GM10847 (cell line): ENCODE data around the gene ZNRF3.

Source experiments
- POLR2A ChIP-seq: IDR thresholded peaks from 2 replicates; pipeline ENCODE4 v1.6.1; 2011; ENCODE audit not compliant: insufficient read length; ENCODE audit errors: extremely low read depth

The ZNRF3 gene

DNA sequence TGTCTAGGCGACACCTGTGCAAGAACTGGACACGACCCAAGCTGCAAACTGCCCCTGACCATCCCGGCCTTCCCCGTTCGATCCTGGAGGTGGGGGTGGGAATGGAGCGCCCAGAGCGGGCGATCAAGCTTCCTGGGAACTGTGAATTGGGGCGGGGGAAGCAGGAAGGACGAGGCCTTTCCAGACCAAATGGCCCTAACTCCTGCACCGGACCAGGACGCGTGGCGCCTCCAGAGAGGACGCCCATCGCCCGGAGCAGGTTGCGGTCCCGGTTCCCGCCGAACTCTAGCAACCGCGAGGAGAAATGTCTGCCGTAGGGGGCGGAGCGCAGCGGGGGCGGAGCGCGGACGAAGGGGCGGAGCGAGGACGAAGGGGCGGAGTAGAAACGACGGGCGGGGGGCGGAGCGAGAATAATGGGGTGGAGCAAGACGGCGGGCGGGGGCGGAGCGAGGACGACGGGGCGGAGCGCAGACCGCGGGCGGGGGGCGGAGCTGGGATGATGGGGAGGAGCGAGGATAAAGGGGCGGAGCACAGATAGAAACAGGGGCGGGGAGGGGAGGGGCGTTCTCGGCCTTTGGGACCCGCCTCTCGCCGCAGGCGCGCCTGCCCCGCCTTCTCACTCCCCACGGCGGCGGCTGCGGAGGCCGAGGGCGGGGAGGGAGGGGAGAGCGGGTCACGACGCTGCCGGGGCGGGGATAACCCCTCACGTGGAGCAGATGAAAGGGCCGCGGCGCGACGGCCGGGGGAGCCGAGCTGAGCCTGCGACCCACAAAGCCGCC, at the start of gene ZNRF3:
TSS of gene ZNRF3 (plus strand) at position 695 of the 779 bp plus-strand sequence. CDS start 195 bp downstream, outside the sequence.
- no peak for TF ChIP-seq POLR2A

GRCh38 chr22:28835630-28836189, 47.7 kb upstream of the ZNRF3 start:
- no peak for TF ChIP-seq POLR2A

- no peak for TF ChIP-seq POLR2A
Measured at GRCh38 chr22:28837640-28838039, 45.7 kb upstream of the ZNRF3 start.

- no peak for TF ChIP-seq POLR2A
Measured at GRCh38 chr22:28838971-28839370, 44.4 kb upstream of the ZNRF3 start.

GRCh38 chr22:28841111-28841510, 42.3 kb upstream of the ZNRF3 start:
- no peak for TF ChIP-seq POLR2A

DNA sequence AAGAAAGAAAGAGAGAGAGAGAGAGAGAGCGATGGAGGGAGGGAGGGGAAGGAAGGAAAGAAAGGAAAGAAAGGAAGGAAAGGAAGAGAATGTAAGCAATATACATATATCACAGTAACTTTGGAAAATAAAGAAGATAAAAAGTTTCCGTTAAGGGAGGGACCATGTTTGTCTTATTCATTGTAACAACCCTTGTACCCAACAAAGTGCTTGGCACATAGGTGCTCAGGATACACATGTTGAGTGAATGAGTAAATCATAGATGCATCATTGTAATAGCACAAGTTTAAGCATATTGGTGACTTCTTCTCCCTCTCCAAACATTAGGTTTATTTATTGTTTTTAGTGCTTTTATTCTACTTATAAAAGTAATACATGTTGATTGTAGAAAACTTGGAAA, 39.7 kb upstream of the ZNRF3 start:
- no peak for TF ChIP-seq POLR2A

GRCh38 chr22:28846994-28847393, 36.4 kb upstream of the ZNRF3 start:
- no peak for TF ChIP-seq POLR2A

DNA sequence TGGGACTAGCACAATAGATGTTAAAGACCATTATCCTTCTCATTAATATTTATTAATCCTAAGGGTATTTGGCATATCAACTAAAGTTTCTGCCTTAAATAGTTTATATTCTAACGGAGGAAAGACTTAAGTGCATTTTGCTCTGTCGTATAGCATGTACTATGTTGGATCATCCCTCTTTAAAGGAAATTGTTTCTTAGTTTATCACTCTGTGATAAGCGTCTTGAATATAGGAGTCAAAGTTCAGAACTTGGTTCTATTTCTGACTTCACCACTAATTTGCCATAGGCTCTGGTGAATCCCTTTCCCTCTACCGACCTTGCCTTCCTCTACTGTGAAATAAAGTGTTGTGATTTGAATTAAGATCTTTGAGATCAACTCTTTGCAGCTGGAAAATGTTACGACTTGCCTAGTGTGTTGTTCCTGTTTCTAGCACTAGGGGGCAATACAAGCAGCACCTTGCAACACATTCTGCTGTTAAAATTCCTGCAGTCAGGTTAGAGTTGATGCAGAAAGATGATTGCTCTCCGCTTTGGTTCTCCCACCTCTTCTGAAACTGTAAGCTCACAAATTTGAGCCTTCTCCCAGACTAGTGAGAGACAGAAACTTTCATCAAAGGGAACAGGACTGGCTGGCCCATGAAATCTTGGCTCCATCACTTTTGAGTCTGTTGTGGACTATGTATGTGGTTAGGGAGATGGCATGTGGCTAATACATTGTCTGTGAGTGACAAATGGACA, 27.8 kb upstream of the ZNRF3 start:
- TF ChIP-seq POLR2A = no peak

- no peak for TF ChIP-seq POLR2A
Measured at GRCh38 chr22:28856095-28856455, 27.3 kb upstream of the ZNRF3 start.

GRCh38 chr22:28857288-28857687, 26.1 kb upstream of the ZNRF3 start:
- no peak for TF ChIP-seq POLR2A

DNA sequence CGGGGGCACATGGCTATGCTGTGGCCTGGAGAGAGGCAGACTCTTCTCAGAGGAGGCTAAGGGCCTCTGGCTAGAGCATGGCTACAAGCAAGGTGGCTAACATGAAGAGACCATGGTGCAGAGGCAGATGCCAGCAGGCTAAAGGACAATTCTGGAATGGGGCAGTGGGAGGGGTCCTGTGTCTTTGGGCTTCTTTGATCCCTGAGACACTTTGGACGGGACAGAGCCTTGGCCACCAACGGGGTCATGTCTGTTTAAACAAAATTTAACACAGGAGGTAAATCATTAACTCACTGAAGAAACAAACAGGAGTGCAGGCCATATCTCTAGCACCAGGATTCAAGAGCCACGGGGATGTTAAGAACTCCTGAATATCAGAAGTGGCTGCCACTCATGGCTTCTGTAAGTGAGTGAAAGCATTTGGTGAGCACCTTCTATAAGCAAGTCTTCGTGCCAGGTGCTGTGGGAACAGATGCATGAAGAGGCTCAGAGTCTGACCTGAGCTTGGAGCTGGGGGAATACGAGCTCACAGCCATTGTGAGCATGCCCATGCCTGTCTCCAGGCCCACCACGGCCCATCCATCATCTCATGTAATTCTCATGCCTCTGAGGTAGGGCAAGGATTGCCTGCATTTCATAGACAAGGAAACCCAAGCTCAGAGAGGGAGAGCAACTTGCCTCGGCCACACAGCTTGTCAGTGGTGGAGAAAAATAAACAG, 18.3 kb upstream of the ZNRF3 start:
- no peak for TF ChIP-seq POLR2A

DNA sequence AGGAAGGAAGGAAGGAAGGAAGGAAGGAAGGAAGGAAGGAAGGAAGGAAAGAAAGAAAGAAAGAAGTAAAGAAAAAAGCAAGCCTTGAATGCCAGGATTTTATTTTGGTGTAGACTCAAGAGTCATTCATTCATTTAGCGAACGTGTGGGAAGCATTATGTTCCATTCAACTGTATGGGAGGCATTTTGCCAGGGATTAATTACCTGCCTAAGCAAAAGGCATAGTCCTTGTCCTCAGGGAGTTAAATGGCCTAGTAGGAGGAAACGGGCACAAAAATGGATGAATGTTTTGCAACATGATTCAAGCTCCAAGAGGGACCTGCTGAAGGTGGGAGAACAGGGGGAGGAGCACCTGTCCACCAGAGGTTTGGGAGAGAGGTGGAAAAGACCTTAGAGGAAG, 16.2 kb upstream of the ZNRF3 start:
- TF ChIP-seq POLR2A = no peak

DNA sequence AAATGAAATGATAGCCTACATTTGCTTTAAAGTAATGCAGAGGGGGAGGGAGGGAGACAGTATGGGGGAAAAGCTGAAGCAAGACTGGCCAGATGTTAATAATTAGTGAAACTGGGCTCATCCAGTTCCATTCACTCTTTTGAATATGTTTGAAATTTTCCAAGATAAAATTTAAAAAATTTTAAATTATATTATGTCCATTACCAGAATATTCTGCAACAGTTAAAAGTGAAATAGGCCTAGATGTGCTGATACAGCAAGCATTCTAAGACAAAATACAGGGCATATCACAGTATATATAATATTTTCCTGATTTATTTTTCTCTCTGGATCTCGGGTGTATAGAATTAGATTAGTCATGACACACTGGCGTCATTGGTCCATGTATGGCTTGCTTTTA, 13.6 kb upstream of the ZNRF3 start:
- no peak for TF ChIP-seq POLR2A

DNA sequence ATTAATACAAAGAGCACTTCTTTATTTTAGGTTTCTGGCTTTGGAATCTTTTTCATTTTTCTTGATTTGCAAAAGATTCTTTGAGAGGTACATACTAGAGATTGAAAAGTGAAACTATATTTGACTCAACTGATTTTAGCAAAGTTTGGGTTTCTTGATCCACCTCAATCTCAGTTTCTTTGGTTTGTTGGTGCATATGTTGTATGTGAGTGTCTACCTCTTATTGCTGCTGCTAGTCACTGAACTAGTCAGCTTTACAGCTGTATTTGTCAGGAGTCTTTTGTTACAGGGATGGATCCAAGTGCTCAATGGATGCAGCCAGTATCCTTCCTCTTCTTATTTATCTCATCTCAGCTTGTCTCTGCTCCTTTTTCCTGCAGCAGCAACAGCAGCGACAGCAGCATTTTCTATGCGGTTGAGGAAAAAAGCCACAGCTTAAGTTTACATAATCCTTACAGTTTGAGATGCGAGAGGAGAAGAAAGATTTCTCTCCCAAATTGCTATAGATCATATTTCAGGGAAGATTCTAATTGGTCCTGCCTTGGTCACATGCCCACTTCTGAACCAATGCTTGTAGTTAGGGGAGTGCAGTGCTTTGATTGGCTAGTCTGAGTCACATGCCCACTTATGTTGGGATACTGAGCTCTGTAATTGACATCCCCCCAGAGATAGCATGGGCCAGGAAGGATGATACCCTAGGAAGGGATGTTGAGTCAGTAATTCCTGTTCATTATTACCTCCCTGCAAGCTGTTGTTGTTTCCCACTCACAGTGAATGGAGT, 10.0 kb upstream of the ZNRF3 start:
- no peak for TF ChIP-seq POLR2A

DNA sequence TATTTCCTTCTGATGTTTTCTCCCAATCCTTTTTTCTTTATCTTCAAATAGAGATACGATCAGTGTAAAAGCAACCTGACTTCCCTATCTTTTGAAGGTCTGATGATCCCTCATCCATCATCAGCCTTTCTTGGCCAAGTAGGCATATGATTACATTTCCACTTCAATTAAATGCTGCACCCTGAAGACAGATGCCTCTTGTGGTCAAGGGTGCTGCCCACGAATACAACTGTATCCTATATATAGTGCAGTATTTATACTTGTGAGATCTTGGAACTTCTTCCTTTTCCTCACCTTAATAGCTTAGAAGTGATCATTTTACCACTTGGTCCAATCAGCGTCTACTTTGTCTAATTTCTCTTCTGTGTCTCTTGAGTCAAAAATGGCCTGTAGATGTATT, 9.3 kb upstream of the ZNRF3 start:
- no peak for TF ChIP-seq POLR2A

- no peak for TF ChIP-seq POLR2A
Measured at GRCh38 chr22:28874811-28875320, 8.5 kb upstream of the ZNRF3 start.
